ENCODE measurements around the gene TSPO2.
A peak's percentile ranks its signal among the peaks of the same experiment; 100 is the strongest.

The TSPO2 gene

GRCh38 chr6:41046084-41046483 is 3.8 kb downstream of the TSPO2 start:
- DNase-seq: no peak
- in situ Hi-C loops (cut with HindIII; ENCODE audit: low pct_ligation_motif_present, low pct_unique_long_range_greater_than_20kb, low sequenced_read_pairs): no loop called here

- no peak for DNase-seq
- in situ Hi-C loops (cut with HindIII; ENCODE audit: low pct_ligation_motif_present, low pct_unique_long_range_greater_than_20kb, low sequenced_read_pairs): no loop called here
Observed at GRCh38 chr6:41047306-41047705, 5.0 kb downstream of the TSPO2 start.

GRCh38 chr6:41047745-41048732 is 5.8 kb downstream of the TSPO2 start:
- DNase-seq: no peak
- in situ Hi-C loops (cut with HindIII; ENCODE audit: low pct_ligation_motif_present, low pct_unique_long_range_greater_than_20kb, low sequenced_read_pairs): no loop called here

GRCh38 chr6:41049521-41049920 is 7.3 kb downstream of the TSPO2 start:
- in situ Hi-C loops (cut with HindIII; ENCODE audit: low pct_ligation_motif_present, low pct_unique_long_range_greater_than_20kb, low sequenced_read_pairs): no loop called here
- DNase-seq: no peak

GRCh38 chr6:41049955-41050354 is 7.7 kb downstream of the TSPO2 start:
- DNase-seq: no peak
- in situ Hi-C loops (cut with HindIII; ENCODE audit: low pct_ligation_motif_present, low pct_unique_long_range_greater_than_20kb, low sequenced_read_pairs): no loop called here

- no peak for DNase-seq
- in situ Hi-C loops (cut with HindIII; ENCODE audit: low pct_ligation_motif_present, low pct_unique_long_range_greater_than_20kb, low sequenced_read_pairs): no loop called here
Observed at GRCh38 chr6:41050536-41050935, 8.3 kb downstream of the TSPO2 start.

GRCh38 chr6:41051873-41052272 is 9.6 kb downstream of the TSPO2 start:
- in situ Hi-C loops (cut with HindIII; ENCODE audit: low pct_ligation_motif_present, low pct_unique_long_range_greater_than_20kb, low sequenced_read_pairs): no loop called here
- no peak for DNase-seq

GRCh38 chr6:41053041-41053440 is 10.8 kb downstream of the TSPO2 start, which contains the start of gene APOBEC2:
Gene APOBEC2 (plus strand): TSS chr6:41053202. CDS start chr6:41053348, 146 bp downstream.
- no peak for DNase-seq

GRCh38 chr6:41054511-41054910 is 12.2 kb downstream of the TSPO2 start:
- DNase-seq: no peak
- in situ Hi-C loops (cut with HindIII; ENCODE audit: low pct_ligation_motif_present, low pct_unique_long_range_greater_than_20kb, low sequenced_read_pairs): no loop called here

More at GRCh38 chr6:41053041-41053440, 10.8 kb downstream of the TSPO2 start, which contains the start of gene APOBEC2:
- in situ Hi-C loops (cut with HindIII; ENCODE audit: low pct_ligation_motif_present, low pct_unique_long_range_greater_than_20kb, low sequenced_read_pairs): no loop called here

- in situ Hi-C loops (cut with HindIII; ENCODE audit: low pct_ligation_motif_present, low pct_unique_long_range_greater_than_20kb, low sequenced_read_pairs): no loop called here
- no peak for DNase-seq
Observed at GRCh38 chr6:41055149-41055548, 12.9 kb downstream of the TSPO2 start.

- DNase-seq: no peak
- in situ Hi-C loops (cut with HindIII; ENCODE audit: low pct_ligation_motif_present, low pct_unique_long_range_greater_than_20kb, low sequenced_read_pairs): no loop called here
Observed at GRCh38 chr6:41056768-41057490, 14.7 kb downstream of the TSPO2 start.

GRCh38 chr6:41058783-41059181 is 16.5 kb downstream of the TSPO2 start:
- in situ Hi-C loops (cut with HindIII; ENCODE audit: low pct_ligation_motif_present, low pct_unique_long_range_greater_than_20kb, low sequenced_read_pairs): no loop called here
- DNase-seq: no peak

- DNase-seq: peak; percentile 51
- in situ Hi-C loops (cut with HindIII; ENCODE audit: low pct_ligation_motif_present, low pct_unique_long_range_greater_than_20kb, low sequenced_read_pairs): no loop called here
Observed at GRCh38 chr6:41059556-41059955, 17.3 kb downstream of the TSPO2 start.

- DNase-seq: no peak
- in situ Hi-C loops (cut with HindIII; ENCODE audit: low pct_ligation_motif_present, low pct_unique_long_range_greater_than_20kb, low sequenced_read_pairs): no loop called here
Observed at GRCh38 chr6:41061196-41061726, 19.0 kb downstream of the TSPO2 start.

GRCh38 chr6:41062056-41062455 is 19.8 kb downstream of the TSPO2 start:
- in situ Hi-C loops (cut with HindIII; ENCODE audit: low pct_ligation_motif_present, low pct_unique_long_range_greater_than_20kb, low sequenced_read_pairs): no loop called here
- DNase-seq: no peak

- in situ Hi-C loops (cut with HindIII; ENCODE audit: low pct_ligation_motif_present, low pct_unique_long_range_greater_than_20kb, low sequenced_read_pairs): no loop called here
- DNase-seq: no peak
Observed at GRCh38 chr6:41063884-41064285, 21.6 kb downstream of the TSPO2 start.

- DNase-seq: no peak
- in situ Hi-C loops (cut with HindIII; ENCODE audit: low pct_ligation_motif_present, low pct_unique_long_range_greater_than_20kb, low sequenced_read_pairs): no loop called here
Observed at GRCh38 chr6:41064841-41065240, 22.6 kb downstream of the TSPO2 start.

GRCh38 chr6:41065550-41066026 is 23.3 kb downstream of the TSPO2 start:
- DNase-seq: no peak
- in situ Hi-C loops (cut with HindIII; ENCODE audit: low pct_ligation_motif_present, low pct_unique_long_range_greater_than_20kb, low sequenced_read_pairs): no loop called here

- peak; percentile 70 for DNase-seq
- in situ Hi-C loops (cut with HindIII; ENCODE audit: low pct_ligation_motif_present, low pct_unique_long_range_greater_than_20kb, low sequenced_read_pairs): no loop called here
Observed at GRCh38 chr6:41066867-41067304, 24.6 kb downstream of the TSPO2 start.
